AG04450 (cell line): ENCODE data around the gene ARHGAP26. TPM values are rescaled to one million over a fixed set of nuclear protein-coding genes. Genes with fewer than 3 reads are reported as not detected.
"Not testable (repeated sequence)": the region's sequence is repeated elsewhere in the genome, so short reads cannot be mapped to it uniquely, and the experiment has no call there.

Experiments
- CTCF ChIA-PET: fragments of 300-600, 350-600 bp; formaldehyde crosslinking; extraction: SDS; loops from one replicate; lab custom pipeline; 2022; ENCODE audit warnings: antibody characterized with exemption, inconsistent platforms; lab: Charles Lee
- POLR2A ChIA-PET: fragments of 350-600 bp; formaldehyde crosslinking; extraction: SDS; loops from one replicate; lab custom pipeline; 2021; ENCODE audit warnings: antibody characterized with exemption, inconsistent platforms; lab: Yijun Ruan, JAX
- DNase-seq: peaks from one replicate; pipeline ENCODE4 v3.0.0-alpha.2; 2011; ENCODE audit warnings: low read depth, low spot score
- H3K27ac ChIP-seq: one replicate; pipeline ENCODE4 v1.5.1; 2012; ENCODE audit warnings: low read depth, low read length, control low read depth
- H3K27me3 ChIP-seq: one replicate; pipeline ENCODE4 v1.6.0; 2012; ENCODE audit warnings: low read length; ENCODE audit not compliant: control insufficient read depth, insufficient read depth
- H3K4me3 ChIP-seq: 2 replicates; pipeline ENCODE4 v1.5.1; 2011; ENCODE audit warnings: mild to moderate bottlenecking, low read depth, low read length, control low read depth
- H3K9me3 ChIP-seq: 2 replicates; pipeline ENCODE4 v1.5.1; 2012; ENCODE audit warnings: low read length; ENCODE audit not compliant: control insufficient read depth, insufficient read depth
- polyA plus RNA-seq: library from polyadenylated mRNA; depleted of rRNA; stranded (reverse); fragments of >200 nt; gene quantifications from 2 replicates; pipeline ENCODE4 v1.2.3, GENCODE V29; 2011
- TF ChIP-seq, protein P1 (sequence below): IDR thresholded peaks from 2 replicates; pipeline ENCODE4 v1.5.1; 2011; ENCODE audit warnings: low read depth, low read length, control low read depth, inconsistent platforms

Gene ARHGAP26
- polyA plus RNA-seq, 1 experiment = 0.56 TPM

DNA sequence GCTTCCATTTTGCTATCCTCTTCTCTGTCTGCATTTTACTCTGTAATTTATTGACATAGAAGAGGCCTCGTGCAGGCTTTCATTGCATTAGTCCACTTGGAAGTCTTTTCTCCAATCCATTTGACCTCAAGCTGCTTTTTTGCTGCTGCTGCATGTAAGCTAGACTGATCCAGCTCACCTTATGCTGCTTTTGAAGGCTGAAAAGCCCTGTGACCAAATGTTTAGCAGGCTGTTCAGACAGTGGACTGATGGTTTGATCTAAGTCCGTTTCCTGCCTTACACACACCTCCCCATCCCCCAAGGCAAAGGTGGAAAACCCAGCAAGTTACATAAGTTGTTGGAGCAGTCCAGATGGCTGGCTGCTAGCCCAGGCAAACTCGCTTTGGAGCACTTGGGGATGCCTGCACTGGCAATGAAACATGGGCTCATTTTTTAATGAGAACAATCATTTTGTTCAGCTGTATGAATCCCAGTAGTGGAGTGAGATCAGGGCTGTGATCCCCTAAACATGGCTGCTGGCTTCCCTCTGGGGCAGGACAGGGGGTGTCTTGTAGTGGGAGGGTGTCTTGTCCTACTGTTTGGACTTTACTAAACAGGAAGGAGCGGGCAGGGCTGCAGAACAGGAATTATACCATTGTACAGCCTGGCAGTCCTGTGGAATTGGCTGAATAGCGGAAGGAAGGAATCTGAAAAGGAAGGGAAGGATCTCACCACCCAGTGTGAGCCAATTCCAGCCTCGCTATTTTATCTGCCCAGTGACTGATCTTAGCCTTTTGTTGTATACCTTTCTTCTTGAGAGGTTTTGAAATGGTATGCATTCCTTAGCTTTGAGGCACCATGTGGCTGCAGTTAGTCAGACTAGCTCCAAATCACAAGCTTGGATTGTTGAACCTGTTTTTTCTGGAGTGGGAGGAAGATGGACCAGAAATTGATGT lies 212.0 kb downstream of the ARHGAP26 start:
- CTCF ChIA-PET = interaction anchor here (1.7 kb wide), 1 partner anchor 21 kb away, joined by 6 read pairs; no protein-coding TSS in a partner anchor
- peak overlapping the region; percentile 80 for H3K27ac ChIP-seq

DNA sequence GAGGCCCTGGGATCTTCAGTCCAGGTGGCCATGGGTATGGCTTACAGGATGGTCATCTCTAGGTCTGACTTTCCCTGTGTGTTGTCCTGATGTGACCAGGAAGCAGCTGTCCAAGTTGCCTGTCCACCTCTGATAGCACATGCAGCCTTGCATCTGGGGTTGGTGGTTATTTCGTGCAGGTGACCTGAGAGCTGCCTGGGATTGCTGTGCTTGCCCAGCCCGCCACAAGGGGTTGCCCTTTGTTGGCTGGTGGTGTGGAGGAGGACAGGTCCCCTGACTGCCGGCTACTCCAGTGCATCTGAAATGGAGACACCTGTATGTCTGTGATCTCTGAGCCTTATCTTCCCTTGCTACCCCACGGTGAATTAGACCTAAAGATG lies 212.6 kb downstream of the ARHGAP26 start:
- TF ChIP-seq, protein P1, sequence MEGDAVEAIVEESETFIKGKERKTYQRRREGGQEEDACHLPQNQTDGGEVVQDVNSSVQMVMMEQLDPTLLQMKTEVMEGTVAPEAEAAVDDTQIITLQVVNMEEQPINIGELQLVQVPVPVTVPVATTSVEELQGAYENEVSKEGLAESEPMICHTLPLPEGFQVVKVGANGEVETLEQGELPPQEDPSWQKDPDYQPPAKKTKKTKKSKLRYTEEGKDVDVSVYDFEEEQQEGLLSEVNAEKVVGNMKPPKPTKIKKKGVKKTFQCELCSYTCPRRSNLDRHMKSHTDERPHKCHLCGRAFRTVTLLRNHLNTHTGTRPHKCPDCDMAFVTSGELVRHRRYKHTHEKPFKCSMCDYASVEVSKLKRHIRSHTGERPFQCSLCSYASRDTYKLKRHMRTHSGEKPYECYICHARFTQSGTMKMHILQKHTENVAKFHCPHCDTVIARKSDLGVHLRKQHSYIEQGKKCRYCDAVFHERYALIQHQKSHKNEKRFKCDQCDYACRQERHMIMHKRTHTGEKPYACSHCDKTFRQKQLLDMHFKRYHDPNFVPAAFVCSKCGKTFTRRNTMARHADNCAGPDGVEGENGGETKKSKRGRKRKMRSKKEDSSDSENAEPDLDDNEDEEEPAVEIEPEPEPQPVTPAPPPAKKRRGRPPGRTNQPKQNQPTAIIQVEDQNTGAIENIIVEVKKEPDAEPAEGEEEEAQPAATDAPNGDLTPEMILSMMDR = no peak
- H3K27me3 ChIP-seq = no peaks in the 10 kb centered on the region
- no peaks in the 10 kb centered on the region for H3K9me3 ChIP-seq
- H3K4me3 ChIP-seq = no peak overlapping the region
- peak overlapping the region; percentile 80 for H3K27ac ChIP-seq
- CTCF ChIA-PET = interaction anchor here (1.7 kb wide), 1 partner anchor 20 kb away, joined by 6 read pairs; no protein-coding TSS in a partner anchor
- POLR2A ChIA-PET = interaction anchor here (0.6 to 0.9 kb wide), 3 partner anchors 14 to 230 kb away, joined by 5 to 8 read pairs (median 5); no protein-coding TSS in a partner anchor
- DNase-seq = no peak

More for the DNA sequence above, 212.0 kb downstream of the ARHGAP26 start:
- no peak overlapping the region for H3K4me3 ChIP-seq
- peak; percentile 76 for DNase-seq
- no peaks in the 10 kb centered on the region for H3K9me3 ChIP-seq
- POLR2A ChIA-PET = interaction anchor here (0.6 to 0.9 kb wide), 4 partner anchors 10 to 230 kb away, joined by 4 to 8 read pairs (median 5); no protein-coding TSS in a partner anchor
- TF ChIP-seq, protein P1 = no peak
- no peaks in the 10 kb centered on the region for H3K27me3 ChIP-seq

DNA sequence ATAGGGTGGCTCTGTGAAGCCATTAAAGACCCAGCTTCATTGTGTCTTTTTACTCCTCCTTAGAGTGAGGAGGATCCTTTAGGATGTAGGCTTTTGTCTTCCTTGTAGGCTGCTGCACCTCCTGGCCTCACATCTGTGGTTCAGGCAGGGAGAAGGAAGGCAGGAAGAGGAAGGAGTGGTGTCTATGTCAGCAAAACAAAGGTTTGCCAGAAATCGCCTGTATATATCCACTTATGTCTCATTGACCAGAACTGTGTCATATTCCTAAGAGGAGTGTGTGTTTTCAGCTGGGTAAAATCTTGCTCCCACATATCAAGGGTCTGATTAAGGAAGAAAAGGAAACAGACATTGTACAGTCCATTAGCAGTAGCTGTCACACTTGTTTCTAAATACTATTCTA lies 213.8 kb downstream of the ARHGAP26 start:
- ChIA-PET CTCF (interaction anchor here (1.3 to 1.5 kb wide), 2 partner anchors 19 to 26 kb away, joined by 4 to 6 read pairs; no protein-coding TSS in a partner anchor), POLR2A (no interaction called here)
- no peaks in the 10 kb centered on the region for H3K9me3 ChIP-seq
- H3K27me3 ChIP-seq = no peaks in the 10 kb centered on the region
- no peak overlapping the region for H3K27ac ChIP-seq
- DNase-seq = no peak
- TF ChIP-seq, protein P1 = no peak
- no peak overlapping the region for H3K4me3 ChIP-seq

DNA sequence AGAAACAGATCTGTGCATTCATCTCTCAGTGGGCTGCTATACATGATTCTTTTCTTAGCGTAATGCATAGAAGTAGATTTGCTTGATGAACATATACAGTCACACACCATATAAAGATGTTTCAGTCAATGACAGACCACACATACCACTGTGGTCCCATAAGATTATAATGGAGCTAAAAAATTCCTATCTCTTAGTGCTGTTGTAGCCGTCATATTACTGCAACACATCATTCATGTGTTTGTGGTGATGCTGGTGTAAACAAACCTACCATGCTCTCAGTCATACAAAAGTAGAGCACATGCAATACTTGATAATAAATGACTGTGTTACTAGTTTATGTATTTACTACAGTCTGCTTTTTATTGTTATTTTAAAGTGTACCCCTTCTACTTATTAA lies 214.3 kb downstream of the ARHGAP26 start:
- CTCF ChIA-PET = interaction anchor here (1.3 to 1.5 kb wide), 2 partner anchors 19 to 26 kb away, joined by 4 to 6 read pairs; no protein-coding TSS in a partner anchor
- POLR2A ChIA-PET = no interaction called here
- no peak overlapping the region for H3K27ac ChIP-seq
- H3K4me3 ChIP-seq = no peak overlapping the region
- no peak for DNase-seq
- H3K9me3 ChIP-seq = no peaks in the 10 kb centered on the region
- TF ChIP-seq, protein P1 = no peak
- no peaks in the 10 kb centered on the region for H3K27me3 ChIP-seq

DNA sequence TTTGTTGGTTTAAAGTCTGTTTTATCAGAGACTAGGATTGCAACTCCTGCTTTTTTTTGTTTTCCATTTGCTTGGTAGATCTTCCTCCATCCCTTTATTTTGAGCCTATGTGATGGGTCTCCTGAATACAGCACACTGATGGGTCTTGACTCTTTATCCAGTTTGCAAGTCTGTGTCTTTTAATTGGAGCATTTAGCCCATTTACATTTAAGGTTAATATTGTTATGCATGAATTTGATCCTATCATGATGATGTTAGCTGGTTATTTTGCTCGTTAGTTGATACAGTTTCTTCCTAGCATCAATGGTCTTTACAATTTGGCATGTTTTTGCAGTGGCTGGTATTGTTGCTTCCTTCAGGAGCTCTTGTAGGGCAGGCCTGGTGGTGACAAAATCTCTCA lies 219.1 kb downstream of the ARHGAP26 start:
- H3K27me3 ChIP-seq, H3K27ac ChIP-seq, H3K4me3 ChIP-seq, DNase-seq, H3K9me3 ChIP-seq, POLR2A ChIA-PET, CTCF ChIA-PET: not testable (repeated sequence)

DNA sequence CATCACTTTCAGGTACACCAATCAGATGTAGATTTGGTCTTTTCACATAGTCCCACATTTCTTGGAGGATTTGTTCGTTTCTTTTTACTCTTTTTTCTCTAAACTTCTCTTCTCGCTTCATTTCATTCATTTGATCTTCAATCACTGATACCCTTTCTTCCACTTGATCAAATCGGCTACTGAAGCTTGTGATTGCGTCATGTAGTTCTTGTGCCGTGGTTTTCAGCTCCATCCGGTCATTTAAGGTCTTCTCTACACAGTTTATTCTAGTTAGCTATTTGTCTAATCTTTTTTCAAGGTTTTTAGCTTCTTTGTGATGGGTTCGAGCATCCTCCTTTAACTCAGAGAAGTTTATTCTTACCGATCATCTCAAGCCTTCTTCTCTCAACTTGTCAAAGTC lies 219.9 kb downstream of the ARHGAP26 start:
- H3K27me3 ChIP-seq, DNase-seq, CTCF ChIA-PET, H3K27ac ChIP-seq, H3K9me3 ChIP-seq, POLR2A ChIA-PET, H3K4me3 ChIP-seq: not testable (repeated sequence)
